HCT116 (cell line): ENCODE measurements around the gene ACRBP. TPM values are rescaled to one million over a fixed set of nuclear protein-coding genes. Genes with fewer than 3 reads are reported as not detected.

ENCODE experiments used
- ATAC-seq: fragments of 200-7000 bp; cut with Tn5 transposase; 2 replicates; pipeline ENCODE4 v1.9.1; 2020; ENCODE audit warnings: mild to moderate bottlenecking, moderate library complexity
- BruUV-seq: library from RNA; stranded (reverse); fragments of 400-500 nt; replicated peaks from 2 replicates; lab custom pipeline; 2021; lab: Mats Ljungman, UMichigan
- CTCF ChIA-PET: fragments of 300-600 bp; sonication (Branson Sonifier 250); formaldehyde crosslinking; loops from one replicate; lab custom pipeline; 2021; ENCODE audit warnings: antibody characterized with exemption; lab: Charles Lee
- POLR2A ChIA-PET: fragments of 300-600, 350-600 bp; sonication (Branson Sonifier 250); formaldehyde crosslinking; loops from one replicate; lab custom pipeline; 2021; ENCODE audit warnings: antibody characterized with exemption; lab: Charles Lee
- RAD21 ChIA-PET, 2 experiments: fragments of 300-600 bp; sonication (Branson Sonifier 250); formaldehyde crosslinking; loops; one replicate each; lab custom pipeline; 2023; ENCODE audit warnings: low total read pairs in 2 of 2; ENCODE audit not compliant: uncharacterized antibody in 2 of 2, unreplicated experiment in 2 of 2, low non-redundant PET in 1 of 2; lab: Charles Lee
- DNase-seq: peaks from one replicate; pipeline ENCODE4 v3.0.0-alpha.2; 2010; ENCODE audit warnings: low read depth, low spot score
- H2AFZ ChIP-seq: fragments of 200-600 bp; shearing (Covaris generic), sonication (generic); 2 replicates; pipeline ENCODE4 v1.6.1; 2017; ENCODE audit warnings: low read depth, mixed run types, mixed read lengths, antibody characterized with exemption, low read length; ENCODE audit not compliant: poor library complexity, severe bottlenecking
- H3K27ac ChIP-seq: 2 replicates; pipeline ENCODE4 v1.5.1; 2012; ENCODE audit warnings: low read depth, low read length
- H3K27me3 ChIP-seq: fragments of 200-600 bp; sonication (generic); 2 replicates; pipeline ENCODE4 v1.6.1; 2016; ENCODE audit warnings: mixed run types, low read length, mixed read lengths; ENCODE audit not compliant: insufficient read depth
- H3K36me3 ChIP-seq, 2 experiments: fragments of 200-500 bp in 1 of 2; fragments of 200-600 bp in 1 of 2; sonication (Bioruptor generic) in 1 of 2; sonication (generic) in 1 of 2; 2 replicates each; pipeline versions ENCODE4 v1.5.1 to v1.6.1; 2014 to 2016; ENCODE audit warnings: low read length in 2 of 2, inconsistent platforms in 1 of 2, mixed read lengths in 1 of 2, mixed run types in 1 of 2; ENCODE audit not compliant: insufficient read depth in 2 of 2, control insufficient read depth in 1 of 2
- H3K4me1 ChIP-seq, 2 experiments: fragments of 200-600 bp in 1 of 2; sonication (generic) in 1 of 2; 2 replicates each; pipeline versions ENCODE4 v1.5.1 to v1.6.1; 2012 to 2017; ENCODE audit warnings: low read length in 2 of 2, inconsistent platforms in 1 of 2, mild to moderate bottlenecking in 1 of 2, mixed read lengths in 1 of 2, mixed run types in 1 of 2, moderate library complexity in 1 of 2; ENCODE audit not compliant: insufficient read depth in 2 of 2, control insufficient read depth in 1 of 2
- H3K4me2 ChIP-seq: fragments of 200-600 bp; sonication (generic); 2 replicates; pipeline ENCODE4 v1.6.1; 2017; ENCODE audit warnings: mixed run types, low read length, mixed read lengths
- H3K4me3 ChIP-seq, 2 experiments: fragments of 200-600 bp in 1 of 2; sonication (generic) in 1 of 2; replicated peaks in 1 of 2; 2 replicates each; pipeline ENCODE4 v1.5.1; 2011 to 2016; ENCODE audit warnings: low read length in 2 of 2, control low read depth in 1 of 2, low read depth in 1 of 2, mild to moderate bottlenecking in 1 of 2, mixed read lengths in 1 of 2, mixed run types in 1 of 2
- H3K79me2 ChIP-seq: fragments of 200-600 bp; sonication (generic); 2 replicates; pipeline ENCODE4 v1.6.1; 2017; ENCODE audit warnings: mild to moderate bottlenecking, mixed run types, low read length, moderate library complexity, mixed read lengths; ENCODE audit not compliant: insufficient read depth
- H3K9ac ChIP-seq: fragments of 200-600 bp; sonication (generic); 2 replicates; pipeline ENCODE4 v1.6.1; 2016; ENCODE audit warnings: low read length, mixed read lengths
- H3K9me2 ChIP-seq: fragments of 200-600 bp; sonication (generic), shearing (Covaris generic); 2 replicates; pipeline ENCODE4 v1.6.1; 2017; ENCODE audit warnings: mixed run types, mild to moderate bottlenecking, moderate library complexity; ENCODE audit not compliant: insufficient read depth
- H3K9me3 ChIP-seq, 2 experiments: fragments of 200-500 bp in 1 of 2; fragments of 200-600 bp in 1 of 2; sonication (Bioruptor generic) in 1 of 2; sonication (generic) in 1 of 2; 2 replicates each; pipeline ENCODE4 v1.6.1; 2014 to 2017; ENCODE audit warnings: low read length in 2 of 2, mixed read lengths in 2 of 2, inconsistent platforms in 1 of 2, low read depth in 1 of 2, mild to moderate bottlenecking in 1 of 2, mixed run types in 1 of 2, moderate library complexity in 1 of 2; ENCODE audit not compliant: control insufficient read depth in 1 of 2, insufficient read depth in 1 of 2
- H4K20me1 ChIP-seq: fragments of 200-600 bp; sonication (generic), shearing (Covaris generic); 2 replicates; pipeline ENCODE4 v1.6.1; 2017; ENCODE audit warnings: mixed run types, mild to moderate bottlenecking, moderate library complexity; ENCODE audit not compliant: insufficient read depth
- ZBTB33 ChIP-seq: IDR thresholded peaks from 2 replicates; pipeline ENCODE4 v1.6.1; 2011; ENCODE audit warnings: mild to moderate bottlenecking, low read length, moderate library complexity; ENCODE audit not compliant: insufficient replicate concordance; ENCODE audit errors: extremely low read depth
- intact Hi-C: fragments of 100-400 bp; cut with micrococcal nuclease; formaldehyde crosslinking; loops from 2 replicates; pipeline ENCODE4 v1.10.0; 2022
- total RNA-seq: library from RNA; stranded (reverse); gene quantifications from one replicate; pipeline ENCODE4 v1.2.1, GENCODE V29; 2021; ENCODE audit not compliant: unreplicated experiment
- TF ChIP-seq, protein P1 (sequence below), 3 experiments: fragments of 200-600 bp in 1 of 3; sonication (generic) in 1 of 3; IDR thresholded peaks in 2 of 3; conservative IDR thresholded peaks in 1 of 3; 2 replicates each; pipeline ENCODE4 v1.5.1; 2012 to 2017; ENCODE audit warnings: low read depth in 2 of 3, low read length in 2 of 3, antibody characterized with exemption in 1 of 3, borderline replicate concordance in 1 of 3, control low read depth in 1 of 3, mild to moderate bottlenecking in 1 of 3, mixed read lengths in 1 of 3, mixed run types in 1 of 3, moderate library complexity in 1 of 3; ENCODE audit not compliant: insufficient read depth in 1 of 3

Gene ACRBP
- total RNA-seq, 1 experiment from 2014 or later: 1.0 TPM

DNA sequence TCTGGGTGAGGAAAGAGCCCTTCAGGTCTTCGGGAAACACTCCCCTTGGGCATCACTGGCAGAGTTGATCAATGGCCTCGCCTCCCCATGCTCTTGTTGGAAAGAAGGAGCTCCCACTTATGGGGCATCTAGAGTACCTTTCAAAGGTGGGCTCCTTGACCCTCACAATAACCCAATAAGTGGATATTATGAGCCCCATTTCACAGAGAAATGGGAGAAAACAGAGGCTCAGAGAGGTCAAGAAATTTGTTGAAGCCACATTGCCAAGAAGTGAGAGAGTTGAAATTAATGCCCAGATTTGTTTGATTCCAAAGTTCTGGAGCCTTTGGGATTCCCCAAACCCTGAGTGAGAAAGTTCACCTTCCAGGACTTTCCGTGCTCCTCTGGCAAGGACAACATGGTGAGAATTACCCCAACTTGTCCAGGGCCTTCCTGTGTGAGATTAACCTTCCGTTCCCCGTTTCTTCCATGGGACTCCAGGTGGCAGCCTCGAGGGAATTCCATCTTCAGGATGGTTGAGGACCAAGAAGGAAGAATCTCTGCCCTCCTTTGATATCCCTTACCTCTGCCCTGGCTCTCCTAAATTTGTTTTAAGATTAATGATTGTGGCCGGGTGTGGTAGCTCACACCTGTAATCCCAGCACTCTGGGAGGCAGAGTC, 32.6 kb downstream of the ACRBP start:
- TF ChIP-seq, protein P1, sequence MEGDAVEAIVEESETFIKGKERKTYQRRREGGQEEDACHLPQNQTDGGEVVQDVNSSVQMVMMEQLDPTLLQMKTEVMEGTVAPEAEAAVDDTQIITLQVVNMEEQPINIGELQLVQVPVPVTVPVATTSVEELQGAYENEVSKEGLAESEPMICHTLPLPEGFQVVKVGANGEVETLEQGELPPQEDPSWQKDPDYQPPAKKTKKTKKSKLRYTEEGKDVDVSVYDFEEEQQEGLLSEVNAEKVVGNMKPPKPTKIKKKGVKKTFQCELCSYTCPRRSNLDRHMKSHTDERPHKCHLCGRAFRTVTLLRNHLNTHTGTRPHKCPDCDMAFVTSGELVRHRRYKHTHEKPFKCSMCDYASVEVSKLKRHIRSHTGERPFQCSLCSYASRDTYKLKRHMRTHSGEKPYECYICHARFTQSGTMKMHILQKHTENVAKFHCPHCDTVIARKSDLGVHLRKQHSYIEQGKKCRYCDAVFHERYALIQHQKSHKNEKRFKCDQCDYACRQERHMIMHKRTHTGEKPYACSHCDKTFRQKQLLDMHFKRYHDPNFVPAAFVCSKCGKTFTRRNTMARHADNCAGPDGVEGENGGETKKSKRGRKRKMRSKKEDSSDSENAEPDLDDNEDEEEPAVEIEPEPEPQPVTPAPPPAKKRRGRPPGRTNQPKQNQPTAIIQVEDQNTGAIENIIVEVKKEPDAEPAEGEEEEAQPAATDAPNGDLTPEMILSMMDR (IDR thresholded peaks at IDR 0.05 in 2 of 3, conservative IDR thresholded peaks at IDR 0.05 in 1 of 3; ENCODE audit: borderline replicate concordance in 1 of 3, insufficient read depth in 1 of 3, low read depth in 2 of 3, low read length in 2 of 3): peak in 2 of 3 experiments; percentile 39 to 42; a peak in 3 of 6 replicates
- no peak for TF ChIP-seq ZBTB33
- ChIA-PET POLR2A (interaction anchor here (0.8 to 2.4 kb wide), 8 partner anchors 10 to 329 kb away, joined by 3 to 13 read pairs (median 4); partner anchors contain the start of genes C12orf57, COPS7A, RNU7-1 and TPI1), CTCF (interaction anchor here (1.1 to 3.9 kb wide), 7 partner anchors 10 to 139 kb away, joined by 3 to 14 read pairs (median 5); partner anchors contain the start of genes COPS7A, LPAR5, MLF2 and ZNF384), RAD21 (no interaction called here)
- intact Hi-C loops: no loop called here
- Histone ChIP-seq H3K27me3 (no peaks in the 10 kb centered on the region), H3K4me2 (peak overlapping the region; percentile 89), H3K9me2 (no peaks in the 10 kb centered on the region), H3K9ac (peak overlapping the region; percentile 59), H2AFZ (no peak overlapping the region), H3K79me2 (no peaks in the 10 kb centered on the region), H3K9me3 (no peaks in the 10 kb centered on the region), H3K4me3 (no peak overlapping the region), H3K36me3 (no peaks in the 10 kb centered on the region), H3K4me1 (peaks cover 38 to 43% of the 10 kb centered on the region in 2 experiments), H4K20me1 (no peaks in the 10 kb centered on the region), H3K27ac (peak overlapping the region; percentile 97)
- DNase-seq: no peak
- ATAC-seq: no peak
- BruUV-seq: TSS peak; percentile 81
